CD4-positive, alpha-beta T cell treated with Interleukin-2 at 100 ng/mL for 4 hours (primary cell): ENCODE data around the gene GRXCR2.
"Not testable (repeated sequence)": the region's sequence is repeated elsewhere in the genome, so short reads cannot be mapped to it uniquely, and the experiment has no call there.

Experiments used
- DNase-seq: peaks from one replicate; pipeline ENCODE4 v3.0.0-alpha.2; 2020; ENCODE audit warnings: low spot score

Gene GRXCR2

GRCh38 chr5:145874765-145875164 lies 2.0 kb upstream of the GRXCR2 start:
- DNase-seq, result no peak

- DNase-seq, result no peak
Observed at GRCh38 chr5:145872486-145872885, 328 bp downstream of the GRXCR2 start.

GRCh38 chr5:145869753-145870152 lies 3.1 kb downstream of the GRXCR2 start:
- no peak for DNase-seq

- no peak for DNase-seq
Observed at GRCh38 chr5:145867806-145868205, 5.0 kb downstream of the GRXCR2 start.

- not testable (repeated sequence) for DNase-seq
Observed at GRCh38 chr5:145864432-145864831, 8.4 kb downstream of the GRXCR2 start.

GRCh38 chr5:145863003-145863402 lies 9.8 kb downstream of the GRXCR2 start:
- no peak for DNase-seq

- DNase-seq, result no peak
Observed at GRCh38 chr5:145859897-145860296, 12.9 kb downstream of the GRXCR2 start.

- no peak for DNase-seq
Observed at GRCh38 chr5:145859453-145859852, 13.4 kb downstream of the GRXCR2 start.

- no peak for DNase-seq
Observed at GRCh38 chr5:145858959-145859358, 13.9 kb downstream of the GRXCR2 start.

GRCh38 chr5:145856285-145856818 lies 16.5 kb downstream of the GRXCR2 start:
- no peak for DNase-seq

- no peak for DNase-seq
Observed at GRCh38 chr5:145855763-145856267, 17.0 kb downstream of the GRXCR2 start.

- DNase-seq, result no peak
Observed at GRCh38 chr5:145854651-145855258, 18.1 kb downstream of the GRXCR2 start.

GRCh38 chr5:145853781-145854376 lies 18.9 kb downstream of the GRXCR2 start:
- no peak for DNase-seq

GRCh38 chr5:145852990-145853389 lies 19.8 kb downstream of the GRXCR2 start:
- DNase-seq, result no peak

- no peak for DNase-seq
Observed at GRCh38 chr5:145848854-145849253, 24.0 kb downstream of the GRXCR2 start.

GRCh38 chr5:145847499-145848497 lies 25.0 kb downstream of the GRXCR2 start:
- no peak for DNase-seq

GRCh38 chr5:145846081-145846480 lies 26.7 kb downstream of the GRXCR2 start:
- no peak for DNase-seq

GRCh38 chr5:145841299-145841698 lies 31.5 kb downstream of the GRXCR2 start:
- DNase-seq, result no peak

- DNase-seq, result no peak
Observed at GRCh38 chr5:145840458-145841132, 32.2 kb downstream of the GRXCR2 start.

GRCh38 chr5:145838276-145838675 lies 34.5 kb downstream of the GRXCR2 start:
- DNase-seq, result no peak

GRCh38 chr5:145836241-145836640 lies 36.6 kb downstream of the GRXCR2 start:
- not testable (repeated sequence) for DNase-seq

- DNase-seq, result no peak
Observed at GRCh38 chr5:145835848-145836239, 37.0 kb downstream of the GRXCR2 start.
